HepG2 (cell line): ENCODE results near the gene USP10. TPM values are rescaled to one million over a fixed set of nuclear protein-coding genes. Genes with fewer than 3 reads are reported as not detected.
A peak's percentile ranks its signal among the peaks of the same experiment; 100 is the strongest.

Experiments
- ATF5 ChIP-seq: sonication (generic); formaldehyde crosslinking; IDR thresholded peaks from 2 replicates; pipeline ENCODE4 v1.4.0; 2020; ENCODE audit warnings: mild to moderate bottlenecking, low read depth, missing genetic modification reagents
- HDAC6 ChIP-seq: fragments of 200-600 bp; sonication (generic); IDR thresholded peaks from 2 replicates; pipeline ENCODE4 v1.7.0; 2017; ENCODE audit warnings: mild to moderate bottlenecking, antibody characterized with exemption, low read length, low read depth
- IRF2 ChIP-seq: IDR thresholded peaks from 2 replicates; pipeline ENCODE4 v1.6.1; 2018; ENCODE audit warnings: missing genetic modification reagents, missing compliant biosample characterization
- KMT2B ChIP-seq: IDR thresholded peaks from 2 replicates; pipeline ENCODE4 v1.6.1; 2016; ENCODE audit warnings: missing genetic modification reagents, missing compliant biosample characterization
- MAFK ChIP-seq, 2 experiments: IDR thresholded peaks in 1 of 2; conservative IDR thresholded peaks in 1 of 2; 2 replicates each; pipeline ENCODE4 v1.6.1; 2011; ENCODE audit warnings: improper control_type of control experiment in 2 of 2, low read length in 2 of 2
- NFRKB ChIP-seq: fragments of 450-650 bp; IDR thresholded peaks from 2 replicates; pipeline ENCODE4 v1.6.1; 2017
- POLR2AphosphoS2 ChIP-seq: IDR thresholded peaks from 2 replicates; pipeline ENCODE4 v1.6.1; 2011; ENCODE audit warnings: low read depth, low read length, improper control_type of control experiment
- PRPF4 ChIP-seq: fragments of 200-400 bp; formaldehyde crosslinking; IDR thresholded peaks from 2 replicates; pipeline ENCODE4 v1.6.1; 2016; ENCODE audit warnings: low read length, low read depth; ENCODE audit not compliant: poor library complexity, severe bottlenecking
- SCMH1 ChIP-seq: sonication (generic); formaldehyde crosslinking; IDR thresholded peaks from 2 replicates; pipeline ENCODE4 v1.9.0; 2021; ENCODE audit warnings: missing genetic modification reagents, mild to moderate bottlenecking, borderline replicate concordance
- ZNF143 ChIP-seq: sonication (generic); formaldehyde crosslinking; IDR thresholded peaks from 2 replicates; pipeline ENCODE4 v1.4.0; 2020; ENCODE audit warnings: missing genetic modification reagents
- ZNF513 ChIP-seq: sonication (generic); formaldehyde crosslinking; conservative IDR thresholded peaks from 2 replicates; pipeline ENCODE4 v1.5.0; 2020; ENCODE audit warnings: missing genetic modification reagents
- ZNF619 ChIP-seq: sonication (generic); formaldehyde crosslinking; IDR thresholded peaks from 2 replicates; pipeline ENCODE4 v1.4.0; 2020; ENCODE audit warnings: mild to moderate bottlenecking, missing genetic modification reagents
- ZNF775 ChIP-seq: sonication (generic); formaldehyde crosslinking; IDR thresholded peaks from 2 replicates; pipeline ENCODE4 v1.4.0; 2020; ENCODE audit warnings: missing genetic modification reagents, mild to moderate bottlenecking, moderate library complexity, borderline replicate concordance
- polyA plus RNA-seq, 8 experiments: library from polyadenylated mRNA; depleted of rRNA in 3 of 8; stranded (reverse) in 7 of 8; unstranded in 1 of 8; fragments of >200 nt; fragmentation: Illumina TruSeq in 4 of 8; extraction: Trizol in 4 of 8; gene quantifications; 2 replicates each; pipeline versions ENCODE4 v1.2.1 to v1.2.3, GENCODE V29; 2011 to 2016; ENCODE audit warnings: low read depth in 4 of 8, missing spikeins in 1 of 8, mixed read lengths in 1 of 8; ENCODE audit not compliant: insufficient read depth in 1 of 8
- total RNA-seq, 5 experiments: library from RNA; depleted of rRNA; stranded (reverse); fragments of >200 nt; fragmentation: Illumina TruSeq; extraction: Trizol; gene quantifications; 2 replicates each; pipeline ENCODE4 v1.2.3, GENCODE V29; 2016; ENCODE audit warnings: low read depth in 1 of 5
- TF ChIP-seq, protein P1 (sequence below): sonication (generic); formaldehyde crosslinking; IDR thresholded peaks from 2 replicates; pipeline ENCODE4 v1.5.0; 2020; ENCODE audit warnings: mild to moderate bottlenecking, missing genetic modification reagents
- TF ChIP-seq, protein P2 (sequence below): sonication (generic); formaldehyde crosslinking; IDR thresholded peaks from 2 replicates; pipeline ENCODE4 v1.9.0; 2021; ENCODE audit warnings: missing genetic modification reagents, borderline replicate concordance
- TF ChIP-seq, protein P3 (sequence below): sonication (generic); formaldehyde crosslinking; IDR thresholded peaks from 2 replicates; pipeline ENCODE4 v1.9.0; 2021; ENCODE audit warnings: missing genetic modification reagents, borderline replicate concordance
- TF ChIP-seq, protein P4 (sequence below): sonication (generic); formaldehyde crosslinking; IDR thresholded peaks from 2 replicates; pipeline ENCODE4 v1.4.0; 2020; ENCODE audit warnings: mild to moderate bottlenecking, missing genetic modification reagents

USP10 gene
- total and polyA plus RNA-seq, 2 of the 13 experiments (the other 11 are each of a cell fraction or from before 2014, with no cell fraction given): 79.1 to 122 TPM

- TF ChIP-seq, protein P1, sequence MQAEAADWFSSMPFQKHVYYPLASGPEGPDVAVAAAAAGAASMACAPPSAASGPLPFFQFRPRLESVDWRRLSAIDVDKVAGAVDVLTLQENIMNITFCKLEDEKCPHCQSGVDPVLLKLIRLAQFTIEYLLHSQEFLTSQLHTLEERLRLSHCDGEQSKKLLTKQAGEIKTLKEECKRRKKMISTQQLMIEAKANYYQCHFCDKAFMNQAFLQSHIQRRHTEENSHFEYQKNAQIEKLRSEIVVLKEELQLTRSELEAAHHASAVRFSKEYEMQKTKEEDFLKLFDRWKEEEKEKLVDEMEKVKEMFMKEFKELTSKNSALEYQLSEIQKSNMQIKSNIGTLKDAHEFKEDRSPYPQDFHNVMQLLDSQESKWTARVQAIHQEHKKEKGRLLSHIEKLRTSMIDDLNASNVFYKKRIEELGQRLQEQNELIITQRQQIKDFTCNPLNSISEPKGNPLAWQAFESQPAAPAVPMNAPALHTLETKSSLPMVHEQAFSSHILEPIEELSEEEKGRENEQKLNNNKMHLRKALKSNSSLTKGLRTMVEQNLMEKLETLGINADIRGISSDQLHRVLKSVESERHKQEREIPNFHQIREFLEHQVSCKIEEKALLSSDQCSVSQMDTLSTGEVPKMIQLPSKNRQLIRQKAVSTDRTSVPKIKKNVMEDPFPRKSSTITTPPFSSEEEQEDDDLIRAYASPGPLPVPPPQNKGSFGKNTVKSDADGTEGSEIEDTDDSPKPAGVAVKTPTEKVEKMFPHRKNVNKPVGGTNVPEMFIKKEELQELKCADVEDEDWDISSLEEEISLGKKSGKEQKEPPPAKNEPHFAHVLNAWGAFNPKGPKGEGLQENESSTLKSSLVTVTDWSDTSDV (CRISPR knock-in tag): no peak
- TF ChIP-seq HDAC6 (no peak), ZNF143 (no peak; the same call in 1 of the 2 replicates), ZNF513 (CRISPR knock-in tag) (0 out of 2 replicates have a peak, but pooled peaks have one; percentile 28), IRF2 (CRISPR knock-in tag) (peak; percentile 72; the same call in 1 of the 2 replicates), MAFK (conservative IDR thresholded peaks at IDR 0.05 in 1 of 2, IDR thresholded peaks at IDR 0.05 in 1 of 2; ENCODE audit: low read length in 2 of 2) (no peak), SCMH1 (CRISPR knock-in tag) (no peak), NFRKB (no peak), ATF5 (CRISPR knock-in tag) (no peak), ZNF619 (CRISPR knock-in tag) (no peak; the same call in 1 of the 2 replicates), KMT2B (CRISPR knock-in tag) (peak; percentile 65; the same call in 1 of the 2 replicates), PRPF4 (no peak), POLR2AphosphoS2 (no peak; the same call in 1 of the 2 replicates), ZNF775 (CRISPR knock-in tag) (no peak)
- TF ChIP-seq, protein P2, sequence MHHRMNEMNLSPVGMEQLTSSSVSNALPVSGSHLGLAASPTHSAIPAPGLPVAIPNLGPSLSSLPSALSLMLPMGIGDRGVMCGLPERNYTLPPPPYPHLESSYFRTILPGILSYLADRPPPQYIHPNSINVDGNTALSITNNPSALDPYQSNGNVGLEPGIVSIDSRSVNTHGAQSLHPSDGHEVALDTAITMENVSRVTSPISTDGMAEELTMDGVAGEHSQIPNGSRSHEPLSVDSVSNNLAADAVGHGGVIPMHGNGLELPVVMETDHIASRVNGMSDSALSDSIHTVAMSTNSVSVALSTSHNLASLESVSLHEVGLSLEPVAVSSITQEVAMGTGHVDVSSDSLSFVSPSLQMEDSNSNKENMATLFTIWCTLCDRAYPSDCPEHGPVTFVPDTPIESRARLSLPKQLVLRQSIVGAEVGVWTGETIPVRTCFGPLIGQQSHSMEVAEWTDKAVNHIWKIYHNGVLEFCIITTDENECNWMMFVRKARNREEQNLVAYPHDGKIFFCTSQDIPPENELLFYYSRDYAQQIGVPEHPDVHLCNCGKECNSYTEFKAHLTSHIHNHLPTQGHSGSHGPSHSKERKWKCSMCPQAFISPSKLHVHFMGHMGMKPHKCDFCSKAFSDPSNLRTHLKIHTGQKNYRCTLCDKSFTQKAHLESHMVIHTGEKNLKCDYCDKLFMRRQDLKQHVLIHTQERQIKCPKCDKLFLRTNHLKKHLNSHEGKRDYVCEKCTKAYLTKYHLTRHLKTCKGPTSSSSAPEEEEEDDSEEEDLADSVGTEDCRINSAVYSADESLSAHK: no peak
- TF ChIP-seq, protein P3, sequence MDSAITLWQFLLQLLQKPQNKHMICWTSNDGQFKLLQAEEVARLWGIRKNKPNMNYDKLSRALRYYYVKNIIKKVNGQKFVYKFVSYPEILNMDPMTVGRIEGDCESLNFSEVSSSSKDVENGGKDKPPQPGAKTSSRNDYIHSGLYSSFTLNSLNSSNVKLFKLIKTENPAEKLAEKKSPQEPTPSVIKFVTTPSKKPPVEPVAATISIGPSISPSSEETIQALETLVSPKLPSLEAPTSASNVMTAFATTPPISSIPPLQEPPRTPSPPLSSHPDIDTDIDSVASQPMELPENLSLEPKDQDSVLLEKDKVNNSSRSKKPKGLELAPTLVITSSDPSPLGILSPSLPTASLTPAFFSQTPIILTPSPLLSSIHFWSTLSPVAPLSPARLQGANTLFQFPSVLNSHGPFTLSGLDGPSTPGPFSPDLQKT: no peak
- TF ChIP-seq, protein P4, sequence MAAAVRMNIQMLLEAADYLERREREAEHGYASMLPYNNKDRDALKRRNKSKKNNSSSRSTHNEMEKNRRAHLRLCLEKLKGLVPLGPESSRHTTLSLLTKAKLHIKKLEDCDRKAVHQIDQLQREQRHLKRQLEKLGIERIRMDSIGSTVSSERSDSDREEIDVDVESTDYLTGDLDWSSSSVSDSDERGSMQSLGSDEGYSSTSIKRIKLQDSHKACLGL (CRISPR knock-in tag): 0 out of 2 replicates have a peak, but pooled peaks have one; percentile 37
Observed at GRCh38 chr16:84699712-84700445, at the start of gene USP10 (continued).
